IMR-90 (cell line): ENCODE results near the gene NPM1.

ENCODE experiments used
- BHLHE40 ChIP-seq: fragments of 150-350 bp; IDR thresholded peaks from 2 replicates; pipeline ENCODE4 v1.6.1; 2016; ENCODE audit warnings: mild to moderate bottlenecking, low read depth, low read length
- CTCF ChIP-seq: conservative IDR thresholded peaks from 2 replicates; pipeline ENCODE4 v1.5.1; 2012; ENCODE audit warnings: mild to moderate bottlenecking, low read depth, low read length, improper control_type of control experiment
- FOS ChIP-seq: fragments of 150-350 bp; IDR thresholded peaks from 2 replicates; pipeline ENCODE4 v1.6.1; 2016; ENCODE audit warnings: low read depth, low read length
- POLR2A ChIP-seq: IDR thresholded peaks from 2 replicates; pipeline ENCODE4 v1.6.1; 2012; ENCODE audit warnings: mild to moderate bottlenecking, low read depth, low read length
- SMC3 ChIP-seq: fragments of 150-350 bp; IDR thresholded peaks from 2 replicates; pipeline ENCODE4 v1.6.1; 2016; ENCODE audit warnings: low read depth, mild to moderate bottlenecking, antibody characterized with exemption, low read length, moderate library complexity

- TF ChIP-seq CTCF (no peak), SMC3 (no peak), POLR2A (no peak), FOS (no peak), BHLHE40 (no peak)
Measured at GRCh38 chr5:171428809-171429542, 41.3 kb downstream of the NPM1 start.
